Endothelial cell of umbilical vein (primary cell): Measurements from ENCODE around the gene DCX. TPM values are rescaled to one million over a fixed set of nuclear protein-coding genes. Genes with fewer than 3 reads are reported as not detected.

Source experiments
- BruUV-seq: library from RNA; stranded (reverse); fragments of 400-500 nt; replicated peaks from 2 replicates; lab custom pipeline; 2021; lab: Mats Ljungman, UMichigan
- CTCF ChIA-PET: fragments of 300-600, 350-600 bp; sonication (Branson Sonifier 250); formaldehyde crosslinking; loops from one replicate; lab custom pipeline; 2021; ENCODE audit warnings: antibody characterized with exemption, inconsistent platforms; lab: Charles Lee
- POLR2A ChIA-PET: fragments of 300-600, 350-600 bp; sonication (Branson Sonifier 250); formaldehyde crosslinking; loops from one replicate; lab custom pipeline; 2021; ENCODE audit warnings: antibody characterized with exemption, inconsistent platforms; lab: Charles Lee
- DNase-seq: peaks from one replicate; pipeline ENCODE4 v3.0.0-alpha.2; 2011; ENCODE audit warnings: low read depth, low spot score
- FAIRE-seq: peaks from 2 replicates; lab custom pipeline; 2011; peaks lifted over from hg19 to GRCh38; lab: Jason Lieb, UNC
- H2AFZ ChIP-seq: 2 replicates; pipeline ENCODE4 v1.6.0; 2012; ENCODE audit warnings: low read depth, low read length, control low read depth, inconsistent platforms
- H3K27ac ChIP-seq: 2 replicates; pipeline ENCODE4 v1.5.1; 2011; ENCODE audit warnings: low read depth, mild to moderate bottlenecking, control low read depth, low read length, moderate library complexity; ENCODE audit not compliant: insufficient read depth
- H3K27me3 ChIP-seq, 2 experiments: 2 replicates each; pipeline versions ENCODE4 v1.6.0 to v1.6.1; 2011; ENCODE audit warnings: low read length in 2 of 2, mixed read lengths in 1 of 2; ENCODE audit not compliant: control insufficient read depth in 2 of 2, insufficient read depth in 2 of 2
- H3K36me3 ChIP-seq, 2 experiments: 2 replicates in 1 of 2; 3 replicates in 1 of 2; pipeline ENCODE4 v1.5.1; 2011; ENCODE audit warnings: low read length in 2 of 2, mild to moderate bottlenecking in 1 of 2, moderate library complexity in 1 of 2; ENCODE audit not compliant: control insufficient read depth in 2 of 2, insufficient read depth in 2 of 2; ENCODE audit errors: extremely low read depth in 1 of 2
- H3K4me1 ChIP-seq: 3 replicates; pipeline ENCODE4 v1.5.1; 2011; ENCODE audit warnings: mild to moderate bottlenecking, low read length; ENCODE audit not compliant: control insufficient read depth, insufficient read depth; ENCODE audit errors: extremely low read depth
- H3K4me2 ChIP-seq: 2 replicates; pipeline ENCODE4 v1.6.1; 2011; ENCODE audit warnings: low read length, control low read depth, mixed read lengths; ENCODE audit not compliant: insufficient read depth
- H3K4me3 ChIP-seq, 3 experiments: fragments of 200-600 bp in 1 of 3; sonication (generic), shearing (Covaris generic) in 1 of 3; replicated peaks in 1 of 3; 2 replicates each; pipeline ENCODE4 v1.5.1; 2011 to 2016; ENCODE audit warnings: control low read depth in 3 of 3, low read length in 3 of 3, mild to moderate bottlenecking in 2 of 3, inconsistent platforms in 1 of 3, low read depth in 1 of 3, moderate library complexity in 1 of 3; ENCODE audit not compliant: insufficient read depth in 1 of 3
- H3K79me2 ChIP-seq: 2 replicates; pipeline ENCODE4 v1.6.0; 2012; ENCODE audit warnings: low read length, inconsistent platforms; ENCODE audit not compliant: control insufficient read depth, insufficient read depth
- H3K9ac ChIP-seq: replicated peaks from 2 replicates; pipeline ENCODE3; 2011; ENCODE audit warnings: low read length, control low read depth; ENCODE audit not compliant: insufficient read depth; ENCODE audit errors: extremely low read depth
- H3K9me1 ChIP-seq: replicated peaks from 3 replicates; pipeline ENCODE4 v1.6.0; 2011; ENCODE audit warnings: mild to moderate bottlenecking, low read length; ENCODE audit not compliant: control insufficient read depth, insufficient read depth; ENCODE audit errors: extremely low read depth
- H3K9me3 ChIP-seq: replicated peaks from 2 replicates; pipeline ENCODE4 v1.5.1; 2012; ENCODE audit warnings: low read length, inconsistent platforms; ENCODE audit not compliant: control insufficient read depth, insufficient read depth
- H4K20me1 ChIP-seq: replicated peaks from 2 replicates; pipeline ENCODE3; 2011; ENCODE audit warnings: mild to moderate bottlenecking, low read length; ENCODE audit not compliant: control insufficient read depth, insufficient read depth; ENCODE audit errors: extremely low read depth
- CTCF ChIP-seq, 2 donors: IDR thresholded peaks; 1 replicate in 1 of 2; 2 replicates in 1 of 2; pipeline ENCODE4 v1.5.1; 2011; ENCODE audit warnings: low read length in 2 of 2, mild to moderate bottlenecking in 2 of 2, moderate library complexity in 2 of 2, control low read depth in 1 of 2, inconsistent platforms in 1 of 2, low read depth in 1 of 2; ENCODE audit not compliant: insufficient read depth in 1 of 2; ENCODE audit errors: extremely low read depth in 1 of 2
- EZH2 ChIP-seq: IDR thresholded peaks from 2 replicates; pipeline ENCODE4 v1.6.1; 2012; ENCODE audit warnings: borderline replicate concordance, low read depth, mild to moderate bottlenecking, moderate library complexity, low read length, inconsistent platforms; ENCODE audit not compliant: severe bottlenecking
- FOS ChIP-seq: IDR thresholded peaks from 2 replicates; pipeline ENCODE4 v1.6.1; 2011; ENCODE audit warnings: mild to moderate bottlenecking, low read length, moderate library complexity, borderline replicate concordance; ENCODE audit not compliant: insufficient read depth
- GATA2 ChIP-seq: IDR thresholded peaks from 2 replicates; pipeline ENCODE4 v1.7.0; 2011; ENCODE audit warnings: low read depth, mild to moderate bottlenecking, moderate library complexity, mixed read lengths, low read length; ENCODE audit not compliant: insufficient read length, insufficient read depth
- JUN ChIP-seq: IDR thresholded peaks from 2 replicates; pipeline ENCODE4 v1.6.1; 2011; ENCODE audit warnings: borderline replicate concordance, low read depth; ENCODE audit not compliant: insufficient read length, insufficient read depth
- MAX ChIP-seq: IDR thresholded peaks from 2 replicates; pipeline ENCODE4 v1.6.1; 2011; ENCODE audit not compliant: insufficient read depth, insufficient read length
- MYC ChIP-seq: IDR thresholded peaks from one replicate; pipeline ENCODE4 v1.6.1; 2011; ENCODE audit warnings: mild to moderate bottlenecking, low read depth, low read length
- POLR2A ChIP-seq: IDR thresholded peaks from 2 replicates; pipeline ENCODE4 v1.6.1; 2012; ENCODE audit warnings: low read depth, mild to moderate bottlenecking, control low read depth, low read length
- POLR2AphosphoS5 ChIP-seq: IDR thresholded peaks from 2 replicates; pipeline ENCODE4 v1.6.1; 2012; ENCODE audit warnings: low read depth, mild to moderate bottlenecking, control low read depth, low read length, moderate library complexity; ENCODE audit not compliant: insufficient read depth
- dilution Hi-C: fragments of 300-500 bp; cut with MboI; formaldehyde crosslinking; loops from one replicate; pipeline ENCODE4 v1.15.0; 2019; ENCODE audit warnings: low sequenced_read_pairs; ENCODE audit not compliant: extremely low pct_ligation_motif_present
- intact Hi-C: fragments of 100-400 bp; cut with micrococcal nuclease; formaldehyde crosslinking; loops from one replicate; pipeline ENCODE4 v1.10.0; 2022
- polyA plus RNA-seq, 4 experiments: library from polyadenylated mRNA; depleted of rRNA in 3 of 4; stranded (reverse) in 3 of 4; unstranded in 1 of 4; fragments of >200 nt; gene quantifications; 2 replicates each; pipeline versions ENCODE4 v1.2.1 to v1.2.3, GENCODE V29; 2011 to 2012; ENCODE audit warnings: missing spikeins in 1 of 4
- total RNA-seq: library from RNA; stranded (reverse); gene quantifications from 2 replicates; pipeline ENCODE4 v1.2.3, GENCODE V29; 2021

The DCX gene
- total and polyA plus RNA-seq, 2 donors (not counting 3 experiments of a cell fraction or from before 2014, with no cell fraction given), result not detected

GRCh38 chrX:111309083-111309482 lies 102.9 kb downstream of the DCX start:
- Histone ChIP-seq H3K36me3 (no peaks in the 10 kb centered on the region), H3K4me3 (no peak overlapping the region), H3K27me3 (no peaks in the 10 kb centered on the region), H2AFZ (no peak overlapping the region), H3K4me2 (no peak overlapping the region), H3K79me2 (no peaks in the 10 kb centered on the region), H3K9me3 (no peaks in the 10 kb centered on the region), H4K20me1 (no peaks in the 10 kb centered on the region), H3K27ac (no peak overlapping the region), H3K9ac (no peak overlapping the region), H3K4me1 (no peaks in the 10 kb centered on the region), H3K9me1 (no peaks in the 10 kb centered on the region)
- POLR2A ChIA-PET, result no interaction called here
- BruUV-seq, result no TSS peak
- dilution Hi-C loops (no loop called here), intact Hi-C loops (no loop called here)
- no peak for DNase-seq
- CTCF ChIA-PET, result no interaction called here
- TF ChIP-seq GATA2, result no peak
- TF ChIP-seq MAX, result no peak
- no peak for TF ChIP-seq FOS
- no peak for FAIRE-seq

GRCh38 chrX:111308039-111308438 lies 104.0 kb downstream of the DCX start:
- no peaks in the 10 kb centered on the region for H3K27me3 ChIP-seq
- no peak overlapping the region for H3K4me2 ChIP-seq
- H3K9me3 ChIP-seq, result no peaks in the 10 kb centered on the region
- no peaks in the 10 kb centered on the region for H3K79me2 ChIP-seq
- TF ChIP-seq MYC (no peak), POLR2AphosphoS5 (no peak), JUN (no peak), FOS (no peak), GATA2 (no peak), CTCF (IDR thresholded peaks at IDR 0.05; ENCODE audit: extremely low read depth in 1 of 2, insufficient read depth in 1 of 2, low read depth in 1 of 2, low read length in 2 of 2) (no peak), POLR2A (no peak), EZH2 (no peak), MAX (no peak)
- no peak overlapping the region for H3K9ac ChIP-seq
- H3K36me3 ChIP-seq, result no peaks in the 10 kb centered on the region
- H3K9me1 ChIP-seq, result no peaks in the 10 kb centered on the region
- no peak overlapping the region for H3K4me3 ChIP-seq
- ChIA-PET POLR2A (no interaction called here), CTCF (no interaction called here)
- H4K20me1 ChIP-seq, result no peaks in the 10 kb centered on the region
- no peak overlapping the region for H2AFZ ChIP-seq
- no peak for FAIRE-seq
- dilution Hi-C loops, result no loop called here
- no TSS peak for BruUV-seq
- H3K27ac ChIP-seq, result no peak overlapping the region
- no peaks in the 10 kb centered on the region for H3K4me1 ChIP-seq
- intact Hi-C loops, result no loop called here
- no peak for DNase-seq
